ENCODE measurements around the gene ACP3. TPM values are rescaled to one million over a fixed set of nuclear protein-coding genes. Genes with fewer than 3 reads are reported as not detected.

Gene ACP3
- total and polyA plus RNA-seq, 4 donors: 0.15 to 2.1 (median 1.3) TPM; not detected in 1

GRCh38 chr3:132325103-132325606 lies 7.9 kb downstream of the ACP3 start:
- no peaks in the 10 kb centered on the region for H3K4me1 ChIP-seq (ENCODE audit: control insufficient read depth in 4 of 4, insufficient read depth in 4 of 4, low read length in 3 of 4)
- no peak for TF ChIP-seq SP1 (IDR thresholded peaks at IDR 0.05)
- no peak for TF ChIP-seq HNF4A (conservative IDR thresholded peaks at IDR 0.05)
- TF ChIP-seq RXRA (IDR thresholded peaks at IDR 0.05): no peak
- no peak for TF ChIP-seq MAX (IDR thresholded peaks at IDR 0.05)
- no peak for TF ChIP-seq ZBTB33 (IDR thresholded peaks at IDR 0.05)
- no peak for TF ChIP-seq CTCF (IDR thresholded peaks at IDR 0.05; ENCODE audit: low read depth, low read length, missing input control)
- TF ChIP-seq EGR1 (IDR thresholded peaks at IDR 0.05; ENCODE audit: low read depth in 2 of 2): no peak
- TF ChIP-seq FOXA1 (IDR thresholded peaks at IDR 0.05): no peak
- no peak for TF ChIP-seq FOXA2 (IDR thresholded peaks at IDR 0.05)
- no peak for TF ChIP-seq RAD21 (IDR thresholded peaks at IDR 0.05)
- TF ChIP-seq ATF3 (IDR thresholded peaks at IDR 0.05): no peak
- no peak overlapping the region for H3K9ac ChIP-seq (ENCODE audit: low read depth in 1 of 2, low read length in 2 of 2)
- H3K4me3 ChIP-seq (ENCODE audit: low read depth in 1 of 3, low read length in 3 of 3): no peak overlapping the region
- no peak for DNase-seq (ENCODE audit: low spot score)
- H3K36me3 ChIP-seq (ENCODE audit: control insufficient read depth in 4 of 4, insufficient read depth in 3 of 4, low read depth in 1 of 4, low read length in 3 of 4): no peaks in the 10 kb centered on the region
- WGBS: 89% methylated on average over 4 of the region's 4 CpGs
- H3K27ac ChIP-seq (ENCODE audit: low read depth in 1 of 2, low read length in 2 of 2): no peak overlapping the region
- no peaks in the 10 kb centered on the region for H3K27me3 ChIP-seq (ENCODE audit: control insufficient read depth in 4 of 4, insufficient read depth in 4 of 4, low read length in 3 of 4)
- no peaks in the 10 kb centered on the region for H3K9me3 ChIP-seq (ENCODE audit: control insufficient read depth in 4 of 4, low read length in 3 of 4)

GRCh38 chr3:132325634-132326033 lies 8.4 kb downstream of the ACP3 start:
- TF ChIP-seq ZBTB33 (IDR thresholded peaks at IDR 0.05): no peak
- TF ChIP-seq FOXA2 (IDR thresholded peaks at IDR 0.05): no peak
- TF ChIP-seq FOXA1 (IDR thresholded peaks at IDR 0.05): no peak
- TF ChIP-seq YY1 (IDR thresholded peaks at IDR 0.05): no peak
- TF ChIP-seq JUND (IDR thresholded peaks at IDR 0.05): no peak
- TF ChIP-seq RXRA (IDR thresholded peaks at IDR 0.05): no peak
- no peak for TF ChIP-seq HNF4G (IDR thresholded peaks at IDR 0.05)
- TF ChIP-seq HNF4A (conservative IDR thresholded peaks at IDR 0.05): no peak
- no peak for TF ChIP-seq ATF3 (IDR thresholded peaks at IDR 0.05)
- no peak for TF ChIP-seq NR2F2 (IDR thresholded peaks at IDR 0.05)
- no peak for TF ChIP-seq MAX (IDR thresholded peaks at IDR 0.05)
- TF ChIP-seq EGR1 (IDR thresholded peaks at IDR 0.05; ENCODE audit: low read depth in 2 of 2): no peak
- TF ChIP-seq GABPA (IDR thresholded peaks at IDR 0.05 in 1 of 2, conservative IDR thresholded peaks at IDR 0.05 in 1 of 2): no peak
- no peaks in the 10 kb centered on the region for H3K4me1 ChIP-seq (ENCODE audit: control insufficient read depth in 4 of 4, insufficient read depth in 4 of 4, low read length in 3 of 4)
- no peak overlapping the region for H3K4me3 ChIP-seq (ENCODE audit: low read depth in 1 of 3, low read length in 3 of 3)
- no peaks in the 10 kb centered on the region for H3K36me3 ChIP-seq (ENCODE audit: control insufficient read depth in 4 of 4, insufficient read depth in 3 of 4, low read depth in 1 of 4, low read length in 3 of 4)
- no peak overlapping the region for H3K27ac ChIP-seq (ENCODE audit: low read depth in 1 of 2, low read length in 2 of 2)
- 73% methylated on average over 2 of the region's 2 CpGs for WGBS
- no peak for DNase-seq (ENCODE audit: low spot score)
- H3K9ac ChIP-seq (ENCODE audit: low read depth in 1 of 2, low read length in 2 of 2): no peak overlapping the region
- H3K27me3 ChIP-seq (ENCODE audit: control insufficient read depth in 4 of 4, insufficient read depth in 4 of 4, low read length in 3 of 4): no peaks in the 10 kb centered on the region
- no peaks in the 10 kb centered on the region for H3K9me3 ChIP-seq (ENCODE audit: control insufficient read depth in 4 of 4, low read length in 3 of 4)
